ENCODE measurements around the gene CDK14.

DNA sequence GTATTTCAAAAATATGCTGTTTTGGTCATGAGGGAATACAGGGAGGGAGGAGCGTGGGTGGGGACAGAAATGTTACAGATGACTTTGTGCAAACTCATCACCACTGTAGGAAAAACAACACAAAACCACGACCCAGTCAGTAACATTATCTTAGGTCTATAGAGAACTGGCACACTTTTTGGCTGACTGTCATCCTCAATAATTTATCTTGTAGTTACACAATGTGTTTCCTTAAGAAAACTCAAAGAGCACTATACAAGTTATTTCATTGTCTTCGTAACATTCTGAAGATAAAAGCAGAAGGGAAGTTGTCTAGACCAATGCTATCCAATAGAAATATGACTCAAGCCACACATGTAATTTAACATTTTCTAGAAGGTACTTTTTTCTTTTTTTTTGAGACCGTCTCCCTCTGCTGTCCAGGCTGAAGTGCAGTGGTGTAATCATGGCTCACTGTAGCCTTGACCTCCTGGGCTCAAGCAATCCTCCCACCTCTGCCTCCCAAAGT, 16.9 kb upstream of the CDK14 start:
- no peak for TF ChIP-seq POLR2A (IDR thresholded peaks at IDR 0.05)
- TF ChIP-seq, protein P1, sequence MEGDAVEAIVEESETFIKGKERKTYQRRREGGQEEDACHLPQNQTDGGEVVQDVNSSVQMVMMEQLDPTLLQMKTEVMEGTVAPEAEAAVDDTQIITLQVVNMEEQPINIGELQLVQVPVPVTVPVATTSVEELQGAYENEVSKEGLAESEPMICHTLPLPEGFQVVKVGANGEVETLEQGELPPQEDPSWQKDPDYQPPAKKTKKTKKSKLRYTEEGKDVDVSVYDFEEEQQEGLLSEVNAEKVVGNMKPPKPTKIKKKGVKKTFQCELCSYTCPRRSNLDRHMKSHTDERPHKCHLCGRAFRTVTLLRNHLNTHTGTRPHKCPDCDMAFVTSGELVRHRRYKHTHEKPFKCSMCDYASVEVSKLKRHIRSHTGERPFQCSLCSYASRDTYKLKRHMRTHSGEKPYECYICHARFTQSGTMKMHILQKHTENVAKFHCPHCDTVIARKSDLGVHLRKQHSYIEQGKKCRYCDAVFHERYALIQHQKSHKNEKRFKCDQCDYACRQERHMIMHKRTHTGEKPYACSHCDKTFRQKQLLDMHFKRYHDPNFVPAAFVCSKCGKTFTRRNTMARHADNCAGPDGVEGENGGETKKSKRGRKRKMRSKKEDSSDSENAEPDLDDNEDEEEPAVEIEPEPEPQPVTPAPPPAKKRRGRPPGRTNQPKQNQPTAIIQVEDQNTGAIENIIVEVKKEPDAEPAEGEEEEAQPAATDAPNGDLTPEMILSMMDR (IDR thresholded peaks at IDR 0.05), result no peak

Measured in heart left ventricle (tissue), 13 donors.